Endothelial cell of umbilical vein (primary cell): Measurements from ENCODE around the gene SAE1. TPM values are rescaled to one million over a fixed set of nuclear protein-coding genes. Genes with fewer than 3 reads are reported as not detected.

ENCODE experiments used
- BruUV-seq: library from RNA; stranded (reverse); fragments of 400-500 nt; replicated peaks from 2 replicates; lab custom pipeline; 2021; lab: Mats Ljungman, UMichigan
- CTCF ChIA-PET: fragments of 300-600, 350-600 bp; sonication (Branson Sonifier 250); formaldehyde crosslinking; loops from one replicate; lab custom pipeline; 2021; ENCODE audit warnings: antibody characterized with exemption, inconsistent platforms; lab: Charles Lee
- POLR2A ChIA-PET: fragments of 300-600, 350-600 bp; sonication (Branson Sonifier 250); formaldehyde crosslinking; loops from one replicate; lab custom pipeline; 2021; ENCODE audit warnings: antibody characterized with exemption, inconsistent platforms; lab: Charles Lee
- DNase-seq: peaks from one replicate; pipeline ENCODE4 v3.0.0-alpha.2; 2011; ENCODE audit warnings: low read depth, low spot score
- FAIRE-seq: peaks from 2 replicates; lab custom pipeline; 2011; peaks lifted over from hg19 to GRCh38; lab: Jason Lieb, UNC
- H2AFZ ChIP-seq: 2 replicates; pipeline ENCODE4 v1.6.0; 2012; ENCODE audit warnings: low read depth, low read length, control low read depth, inconsistent platforms
- H3K27ac ChIP-seq: 2 replicates; pipeline ENCODE4 v1.5.1; 2011; ENCODE audit warnings: low read depth, mild to moderate bottlenecking, control low read depth, low read length, moderate library complexity; ENCODE audit not compliant: insufficient read depth
- H3K27me3 ChIP-seq, 2 experiments: 2 replicates each; pipeline versions ENCODE4 v1.6.0 to v1.6.1; 2011; ENCODE audit warnings: low read length in 2 of 2, mixed read lengths in 1 of 2; ENCODE audit not compliant: control insufficient read depth in 2 of 2, insufficient read depth in 2 of 2
- H3K36me3 ChIP-seq, 2 experiments: 2 replicates in 1 of 2; 3 replicates in 1 of 2; pipeline ENCODE4 v1.5.1; 2011; ENCODE audit warnings: low read length in 2 of 2, mild to moderate bottlenecking in 1 of 2, moderate library complexity in 1 of 2; ENCODE audit not compliant: control insufficient read depth in 2 of 2, insufficient read depth in 2 of 2; ENCODE audit errors: extremely low read depth in 1 of 2
- H3K4me1 ChIP-seq: 3 replicates; pipeline ENCODE4 v1.5.1; 2011; ENCODE audit warnings: mild to moderate bottlenecking, low read length; ENCODE audit not compliant: control insufficient read depth, insufficient read depth; ENCODE audit errors: extremely low read depth
- H3K4me2 ChIP-seq: 2 replicates; pipeline ENCODE4 v1.6.1; 2011; ENCODE audit warnings: low read length, control low read depth, mixed read lengths; ENCODE audit not compliant: insufficient read depth
- H3K4me3 ChIP-seq, 3 experiments: fragments of 200-600 bp in 1 of 3; sonication (generic), shearing (Covaris generic) in 1 of 3; replicated peaks in 1 of 3; 2 replicates each; pipeline ENCODE4 v1.5.1; 2011 to 2016; ENCODE audit warnings: control low read depth in 3 of 3, low read length in 3 of 3, mild to moderate bottlenecking in 2 of 3, inconsistent platforms in 1 of 3, low read depth in 1 of 3, moderate library complexity in 1 of 3; ENCODE audit not compliant: insufficient read depth in 1 of 3
- H3K79me2 ChIP-seq: 2 replicates; pipeline ENCODE4 v1.6.0; 2012; ENCODE audit warnings: low read length, inconsistent platforms; ENCODE audit not compliant: control insufficient read depth, insufficient read depth
- H3K9ac ChIP-seq: replicated peaks from 2 replicates; pipeline ENCODE3; 2011; ENCODE audit warnings: low read length, control low read depth; ENCODE audit not compliant: insufficient read depth; ENCODE audit errors: extremely low read depth
- H3K9me1 ChIP-seq: replicated peaks from 3 replicates; pipeline ENCODE4 v1.6.0; 2011; ENCODE audit warnings: mild to moderate bottlenecking, low read length; ENCODE audit not compliant: control insufficient read depth, insufficient read depth; ENCODE audit errors: extremely low read depth
- H3K9me3 ChIP-seq: replicated peaks from 2 replicates; pipeline ENCODE4 v1.5.1; 2012; ENCODE audit warnings: low read length, inconsistent platforms; ENCODE audit not compliant: control insufficient read depth, insufficient read depth
- H4K20me1 ChIP-seq: replicated peaks from 2 replicates; pipeline ENCODE3; 2011; ENCODE audit warnings: mild to moderate bottlenecking, low read length; ENCODE audit not compliant: control insufficient read depth, insufficient read depth; ENCODE audit errors: extremely low read depth
- EZH2 ChIP-seq: IDR thresholded peaks from 2 replicates; pipeline ENCODE4 v1.6.1; 2012; ENCODE audit warnings: borderline replicate concordance, low read depth, mild to moderate bottlenecking, moderate library complexity, low read length, inconsistent platforms; ENCODE audit not compliant: severe bottlenecking
- FOS ChIP-seq: IDR thresholded peaks from 2 replicates; pipeline ENCODE4 v1.6.1; 2011; ENCODE audit warnings: mild to moderate bottlenecking, low read length, moderate library complexity, borderline replicate concordance; ENCODE audit not compliant: insufficient read depth
- GATA2 ChIP-seq: IDR thresholded peaks from 2 replicates; pipeline ENCODE4 v1.7.0; 2011; ENCODE audit warnings: low read depth, mild to moderate bottlenecking, moderate library complexity, mixed read lengths, low read length; ENCODE audit not compliant: insufficient read length, insufficient read depth
- JUN ChIP-seq: IDR thresholded peaks from 2 replicates; pipeline ENCODE4 v1.6.1; 2011; ENCODE audit warnings: borderline replicate concordance, low read depth; ENCODE audit not compliant: insufficient read length, insufficient read depth
- MAX ChIP-seq: IDR thresholded peaks from 2 replicates; pipeline ENCODE4 v1.6.1; 2011; ENCODE audit not compliant: insufficient read depth, insufficient read length
- MYC ChIP-seq: IDR thresholded peaks from one replicate; pipeline ENCODE4 v1.6.1; 2011; ENCODE audit warnings: mild to moderate bottlenecking, low read depth, low read length
- POLR2A ChIP-seq: IDR thresholded peaks from 2 replicates; pipeline ENCODE4 v1.6.1; 2012; ENCODE audit warnings: low read depth, mild to moderate bottlenecking, control low read depth, low read length
- POLR2AphosphoS5 ChIP-seq: IDR thresholded peaks from 2 replicates; pipeline ENCODE4 v1.6.1; 2012; ENCODE audit warnings: low read depth, mild to moderate bottlenecking, control low read depth, low read length, moderate library complexity; ENCODE audit not compliant: insufficient read depth
- dilution Hi-C: fragments of 300-500 bp; cut with MboI; formaldehyde crosslinking; loops from one replicate; pipeline ENCODE4 v1.15.0; 2019; ENCODE audit warnings: low sequenced_read_pairs; ENCODE audit not compliant: extremely low pct_ligation_motif_present
- intact Hi-C: fragments of 100-400 bp; cut with micrococcal nuclease; formaldehyde crosslinking; loops from one replicate; pipeline ENCODE4 v1.10.0; 2022
- polyA plus RNA-seq, 4 experiments: library from polyadenylated mRNA; depleted of rRNA in 3 of 4; stranded (reverse) in 3 of 4; unstranded in 1 of 4; fragments of >200 nt; gene quantifications; 2 replicates each; pipeline versions ENCODE4 v1.2.1 to v1.2.3, GENCODE V29; 2011 to 2012; ENCODE audit warnings: missing spikeins in 1 of 4
- total RNA-seq: library from RNA; stranded (reverse); gene quantifications from 2 replicates; pipeline ENCODE4 v1.2.3, GENCODE V29; 2021
- TF ChIP-seq, protein P1 (sequence below), 2 donors: IDR thresholded peaks; 1 replicate in 1 of 2; 2 replicates in 1 of 2; pipeline ENCODE4 v1.5.1; 2011; ENCODE audit warnings: low read length in 2 of 2, mild to moderate bottlenecking in 2 of 2, moderate library complexity in 2 of 2, control low read depth in 1 of 2, inconsistent platforms in 1 of 2, low read depth in 1 of 2; ENCODE audit not compliant: insufficient read depth in 1 of 2; ENCODE audit errors: extremely low read depth in 1 of 2

Gene SAE1
- total and polyA plus RNA-seq, 2 donors (not counting 3 experiments of a cell fraction or from before 2014, with no cell fraction given) = 165 to 219 TPM

DNA sequence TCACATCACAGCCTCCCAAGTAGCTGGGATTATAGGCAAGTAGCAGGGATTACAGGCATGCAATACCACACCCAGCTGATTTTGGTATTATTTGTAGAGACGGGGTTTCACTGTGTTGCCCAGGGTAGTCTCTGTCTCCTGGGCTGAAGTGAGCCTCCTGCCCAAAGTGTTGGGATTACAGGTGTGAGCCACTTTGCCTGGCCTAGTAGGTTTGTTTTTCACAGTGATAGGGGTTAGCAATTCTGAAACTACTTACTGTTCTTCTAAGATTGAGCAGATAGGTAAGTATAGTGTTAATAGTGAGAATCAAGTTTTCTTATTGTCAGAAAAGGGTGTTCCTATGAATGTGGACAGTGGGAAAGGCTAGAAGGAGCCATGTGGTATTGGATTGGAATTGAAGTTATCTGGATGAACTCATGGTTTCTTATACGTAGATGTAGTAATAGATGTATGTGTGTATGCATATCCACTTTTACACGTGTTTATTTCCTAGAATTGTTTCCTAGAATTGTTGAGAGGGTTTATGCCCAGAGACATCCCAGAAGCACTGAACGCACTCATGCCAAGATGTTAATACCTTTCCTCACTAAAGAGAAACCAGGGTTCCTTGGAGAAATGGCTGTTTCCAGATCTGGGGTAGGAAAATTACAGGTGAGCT, 49.1 kb downstream of the SAE1 start:
- H3K9me1 ChIP-seq = no peaks in the 10 kb centered on the region
- intact Hi-C loops (no loop called here), dilution Hi-C loops (no loop called here)
- peaks cover 51% of the 10 kb centered on the region for H3K79me2 ChIP-seq
- ChIA-PET CTCF (interaction anchor here (0.7 to 4.0 kb wide), 2 partner anchors 31 to 52 kb away, joined by 5 to 30 read pairs; no protein-coding TSS in a partner anchor), POLR2A (no interaction called here)
- peak; percentile 78 for DNase-seq
- H2AFZ ChIP-seq = no peak overlapping the region
- H3K9ac ChIP-seq = no peak overlapping the region
- no peaks in the 10 kb centered on the region for H3K9me3 ChIP-seq
- no peak overlapping the region for H3K4me2 ChIP-seq
- peaks cover 48% of the 10 kb centered on the region for H3K4me1 ChIP-seq
- H3K27ac ChIP-seq = peak overlapping the region; percentile 29
- peaks cover 0 to 4% of the 10 kb centered on the region in 2 experiments for H3K36me3 ChIP-seq
- no peak for TF ChIP-seq JUN
- TF ChIP-seq MAX = no peak
- TF ChIP-seq EZH2 = no peak
- TF ChIP-seq, protein P1, sequence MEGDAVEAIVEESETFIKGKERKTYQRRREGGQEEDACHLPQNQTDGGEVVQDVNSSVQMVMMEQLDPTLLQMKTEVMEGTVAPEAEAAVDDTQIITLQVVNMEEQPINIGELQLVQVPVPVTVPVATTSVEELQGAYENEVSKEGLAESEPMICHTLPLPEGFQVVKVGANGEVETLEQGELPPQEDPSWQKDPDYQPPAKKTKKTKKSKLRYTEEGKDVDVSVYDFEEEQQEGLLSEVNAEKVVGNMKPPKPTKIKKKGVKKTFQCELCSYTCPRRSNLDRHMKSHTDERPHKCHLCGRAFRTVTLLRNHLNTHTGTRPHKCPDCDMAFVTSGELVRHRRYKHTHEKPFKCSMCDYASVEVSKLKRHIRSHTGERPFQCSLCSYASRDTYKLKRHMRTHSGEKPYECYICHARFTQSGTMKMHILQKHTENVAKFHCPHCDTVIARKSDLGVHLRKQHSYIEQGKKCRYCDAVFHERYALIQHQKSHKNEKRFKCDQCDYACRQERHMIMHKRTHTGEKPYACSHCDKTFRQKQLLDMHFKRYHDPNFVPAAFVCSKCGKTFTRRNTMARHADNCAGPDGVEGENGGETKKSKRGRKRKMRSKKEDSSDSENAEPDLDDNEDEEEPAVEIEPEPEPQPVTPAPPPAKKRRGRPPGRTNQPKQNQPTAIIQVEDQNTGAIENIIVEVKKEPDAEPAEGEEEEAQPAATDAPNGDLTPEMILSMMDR (IDR thresholded peaks at IDR 0.05; ENCODE audit: extremely low read depth in 1 of 2, insufficient read depth in 1 of 2, low read depth in 1 of 2, low read length in 2 of 2) = no peak
- no peak for TF ChIP-seq GATA2
- no peak for TF ChIP-seq MYC
- TF ChIP-seq POLR2AphosphoS5 = no peak
- no peak for TF ChIP-seq POLR2A
- TF ChIP-seq FOS = no peak
- H3K27me3 ChIP-seq = no peaks in the 10 kb centered on the region
- H4K20me1 ChIP-seq = no peaks in the 10 kb centered on the region
- peak; percentile 15 for FAIRE-seq
- no peak overlapping the region for H3K4me3 ChIP-seq
- no TSS peak for BruUV-seq
